ENCODE data around the gene LRRC27. TPM values are rescaled to one million over a fixed set of nuclear protein-coding genes. Genes with fewer than 3 reads are reported as not detected.

LRRC27 gene
- total RNA-seq, 1 experiment from 2014 or later, result 4.1 TPM

DNA sequence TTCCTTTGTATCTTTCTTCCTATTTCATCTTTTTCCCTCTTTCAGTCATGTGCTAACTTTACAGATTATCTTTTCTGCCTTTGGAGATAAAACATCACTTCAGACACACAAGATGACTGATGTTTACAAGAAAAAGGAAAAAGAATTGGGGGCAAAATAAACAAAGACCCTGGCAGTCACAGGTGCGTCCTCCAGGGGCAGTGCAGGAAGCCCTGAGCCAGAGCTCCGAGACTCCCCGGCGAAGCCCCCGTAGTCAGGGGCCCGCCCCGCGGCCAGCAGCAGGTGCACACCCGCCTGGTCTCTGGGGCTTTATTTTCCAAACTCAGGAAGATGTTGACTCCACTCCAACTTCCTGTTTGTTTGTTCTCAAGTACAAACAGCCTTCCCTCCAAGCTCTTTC lies 34.5 kb upstream of the LRRC27 start:
- ChIA-PET CTCF (no interaction called here), RAD21 (ENCODE audit: low non-redundant PET in 1 of 2, low total read pairs in 2 of 2, uncharacterized antibody in 2 of 2, unreplicated experiment in 2 of 2) (no interaction called here), POLR2A (no interaction called here)
- no peaks in the 10 kb centered on the region for H3K9me3 ChIP-seq (ENCODE audit: control insufficient read depth in 1 of 2, insufficient read depth in 1 of 2, low read depth in 1 of 2, low read length in 2 of 2)
- BruUV-seq (replicated peaks), result no TSS peak
- DNase-seq (ENCODE audit: low read depth, low spot score), result no peak
- H3K4me2 ChIP-seq (ENCODE audit: low read length), result no peak overlapping the region
- TF ChIP-seq YY1 (IDR thresholded peaks at IDR 0.05; ENCODE audit: extremely low read depth, insufficient replicate concordance, low read depth, low read length) (no peak), CEBPB (IDR thresholded peaks at IDR 0.05; ENCODE audit: low read depth) (no peak), EZH2 (IDR thresholded peaks at IDR 0.05) (no peak), POLR2A (IDR thresholded peaks at IDR 0.05; ENCODE audit: borderline replicate concordance, extremely low read depth, insufficient read depth, insufficient read length) (no peak), TCF7L2 (IDR thresholded peaks at IDR 0.05; ENCODE audit: borderline replicate concordance, extremely low read depth, insufficient read depth, insufficient read length) (no peak), JUND (IDR thresholded peaks at IDR 0.05) (no peak), CBX3 (IDR thresholded peaks at IDR 0.05; ENCODE audit: low read depth) (no peak), FOSL1 (IDR thresholded peaks at IDR 0.05; ENCODE audit: low read depth) (no peak)
- TF ChIP-seq, protein P1, sequence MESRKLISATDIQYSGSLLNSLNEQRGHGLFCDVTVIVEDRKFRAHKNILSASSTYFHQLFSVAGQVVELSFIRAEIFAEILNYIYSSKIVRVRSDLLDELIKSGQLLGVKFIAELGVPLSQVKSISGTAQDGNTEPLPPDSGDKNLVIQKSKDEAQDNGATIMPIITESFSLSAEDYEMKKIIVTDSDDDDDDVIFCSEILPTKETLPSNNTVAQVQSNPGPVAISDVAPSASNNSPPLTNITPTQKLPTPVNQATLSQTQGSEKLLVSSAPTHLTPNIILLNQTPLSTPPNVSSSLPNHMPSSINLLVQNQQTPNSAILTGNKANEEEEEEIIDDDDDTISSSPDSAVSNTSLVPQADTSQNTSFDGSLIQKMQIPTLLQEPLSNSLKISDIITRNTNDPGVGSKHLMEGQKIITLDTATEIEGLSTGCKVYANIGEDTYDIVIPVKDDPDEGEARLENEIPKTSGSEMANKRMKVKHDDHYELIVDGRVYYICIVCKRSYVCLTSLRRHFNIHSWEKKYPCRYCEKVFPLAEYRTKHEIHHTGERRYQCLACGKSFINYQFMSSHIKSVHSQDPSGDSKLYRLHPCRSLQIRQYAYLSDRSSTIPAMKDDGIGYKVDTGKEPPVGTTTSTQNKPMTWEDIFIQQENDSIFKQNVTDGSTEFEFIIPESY (IDR thresholded peaks at IDR 0.05; ENCODE audit: extremely low read depth, insufficient replicate concordance, low read length), result no peak
- no peak for ATAC-seq
- H3K36me3 ChIP-seq (ENCODE audit: control insufficient read depth in 1 of 2, insufficient read depth in 2 of 2, low read length in 2 of 2), result no peaks in the 10 kb centered on the region
- intact Hi-C loops (cut with micrococcal nuclease), result no loop called here
- no peak overlapping the region for H3K27ac ChIP-seq (ENCODE audit: low read depth, low read length)
- no peaks in the 10 kb centered on the region; the same call in 1 of the 2 replicates for H3K79me2 ChIP-seq (ENCODE audit: insufficient read depth, low read length)
- H4K20me1 ChIP-seq (ENCODE audit: insufficient read depth), result no peaks in the 10 kb centered on the region
- H3K9ac ChIP-seq (ENCODE audit: low read length), result no peak overlapping the region
- no peak overlapping the region for H3K4me3 ChIP-seq (replicated peaks in 1 of 2; ENCODE audit: low read depth in 1 of 2, low read length in 2 of 2)
- H3K4me1 ChIP-seq (ENCODE audit: control insufficient read depth in 1 of 2, insufficient read depth in 2 of 2, low read length in 2 of 2), result no peaks in the 10 kb centered on the region
- H3K9me2 ChIP-seq (ENCODE audit: insufficient read depth), result no peaks in the 10 kb centered on the region
- H3K27me3 ChIP-seq (ENCODE audit: insufficient read depth, low read length), result no peaks in the 10 kb centered on the region
- no peak overlapping the region for H2AFZ ChIP-seq (ENCODE audit: low read depth, low read length, poor library complexity, severe bottlenecking)
